Activated naive CD8-positive, alpha-beta T cell treated with anti-CD3 and anti-CD28 coated beads, Interleukin-2, amount 10 ng/mL, durations not matched to agents 7 days and 5 days (primary cell): ENCODE data around the gene STXBP5L. TPM values are rescaled to one million over a fixed set of nuclear protein-coding genes. Genes with fewer than 3 reads are reported as not detected.
A peak's percentile ranks its signal among the peaks of the same experiment; 100 is the strongest.
"Not testable (repeated sequence)": the region's sequence is repeated elsewhere in the genome, so short reads cannot be mapped to it uniquely, and the experiment has no call there.

Experiments
- ATAC-seq: fragments of 150-1000 bp; cut with Tn5 transposase; one replicate; pipeline ENCODE4 v1.10.0; 2021; ENCODE audit warnings: low read depth, moderate library complexity
- POLR2A ChIA-PET: fragments of 350-600 bp; sonication (Branson Sonifier 250); formaldehyde crosslinking; loops from one replicate; lab custom pipeline; 2021; ENCODE audit warnings: antibody characterized with exemption; lab: Charles Lee
- DNase-seq: peaks from one replicate; pipeline ENCODE4 v3.0.0; 2021
- H3K27ac Mint-ChIP-seq: one replicate; pipeline ENCODE4 v1.8.0; 2022; ENCODE audit warnings: mild to moderate bottlenecking, mixed read lengths
- H3K27me3 Mint-ChIP-seq: one replicate; pipeline ENCODE4 v1.8.0; 2022; ENCODE audit warnings: mild to moderate bottlenecking, moderate library complexity, mixed read lengths
- H3K36me3 Mint-ChIP-seq: one replicate; pipeline ENCODE4 v1.8.0; 2021; ENCODE audit warnings: mild to moderate bottlenecking, mixed read lengths
- H3K4me1 Mint-ChIP-seq: one replicate; pipeline ENCODE4 v1.8.0; 2021; ENCODE audit warnings: mixed read lengths
- H3K4me3 Mint-ChIP-seq: one replicate; pipeline ENCODE4 v1.8.0; 2022; ENCODE audit warnings: mild to moderate bottlenecking, moderate library complexity, mixed read lengths
- H3K9me3 Mint-ChIP-seq: one replicate; pipeline ENCODE4 v1.8.0; 2021; ENCODE audit warnings: mixed read lengths
- total RNA-seq, 2 experiments: library from RNA; stranded (reverse); gene quantifications; one replicate each; pipeline ENCODE4 v1.2.3, GENCODE V29; 2021

Gene STXBP5L
- total RNA-seq, result not detected

DNA sequence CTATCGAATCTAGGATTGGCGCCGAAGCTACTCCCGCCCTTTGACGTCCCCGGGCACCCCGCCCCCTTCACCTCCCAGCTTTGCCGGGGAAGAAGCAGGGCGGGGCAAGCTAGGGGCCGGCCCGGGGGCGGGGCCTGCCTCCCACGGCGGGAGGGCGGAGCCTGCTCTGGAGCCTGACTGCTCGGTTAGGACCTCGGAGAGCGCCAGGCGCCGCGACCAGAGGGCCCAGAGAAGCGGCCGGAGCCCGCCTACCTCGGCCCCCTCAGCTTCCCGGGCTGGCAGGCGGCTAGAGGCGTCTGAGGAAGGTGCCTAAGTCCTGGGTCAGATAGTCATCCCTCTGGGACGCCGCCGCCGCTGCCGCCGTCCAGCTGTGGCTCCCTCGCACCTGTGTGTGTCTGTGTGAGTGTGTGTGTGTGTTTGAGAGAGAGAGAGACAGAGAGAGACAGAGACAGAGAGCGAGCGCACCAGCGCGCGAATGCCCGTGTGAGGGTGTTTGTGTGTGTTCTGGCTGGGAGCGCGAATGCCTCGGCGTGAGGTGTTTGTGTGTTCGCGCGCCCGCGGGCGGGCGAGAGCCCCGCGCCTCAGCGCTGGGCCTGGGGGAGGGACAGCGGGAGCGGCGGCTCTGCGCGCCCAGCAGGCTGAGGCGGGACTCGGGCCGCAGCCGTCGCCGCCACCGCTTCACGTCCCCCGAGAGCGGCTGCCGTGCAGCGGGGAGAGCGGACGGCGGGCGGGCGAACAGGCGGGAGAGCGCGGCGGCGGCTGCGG lies at the start of gene STXBP5L:
Gene STXBP5L (plus strand): TSS at position 176 of the 765 bp plus-strand sequence. CDS start 1,374 bp downstream, outside the sequence.
- Mint-ChIP-seq H3K4me3 (peak within 1 kb of the TSS; percentile 84), H3K36me3 (no peaks in the 10 kb centered on the region), H3K27ac (peak within 1 kb of the TSS; percentile 70), H3K9me3 (no peaks in the 10 kb centered on the region), H3K4me1 (peaks cover 12% of the 10 kb centered on the region), H3K27me3 (peaks cover 47% of the 10 kb centered on the region)
- ATAC-seq (peak; percentile 92), DNase-seq (peak; percentile 73)
- POLR2A ChIA-PET, result no interaction called here

DNA sequence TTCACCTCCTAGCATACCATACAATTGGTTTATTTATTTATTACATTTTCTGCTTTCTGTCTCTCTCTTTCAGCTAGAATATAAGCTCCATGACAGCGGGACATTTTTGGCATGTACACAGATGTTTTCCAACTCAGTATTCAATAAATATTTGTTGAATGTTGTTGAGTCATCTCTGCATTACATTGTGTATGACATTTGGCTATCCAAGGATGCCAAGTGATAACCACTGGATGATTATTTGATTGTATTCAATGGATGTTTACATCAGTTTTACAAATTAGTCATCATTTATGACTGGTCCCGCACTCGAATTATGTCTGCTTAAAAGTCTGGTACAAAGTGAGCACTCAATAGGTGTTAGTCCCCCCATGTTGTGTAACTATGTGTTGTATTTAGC lies 49.5 kb upstream of the STXBP5L start:
- H3K9me3 Mint-ChIP-seq, result no peaks in the 10 kb centered on the region
- no peak overlapping the region for H3K4me3 Mint-ChIP-seq
- DNase-seq (no peak), ATAC-seq (no peak)
- H3K27ac Mint-ChIP-seq, result no peak overlapping the region
- H3K4me1 Mint-ChIP-seq, result no peaks in the 10 kb centered on the region
- POLR2A ChIA-PET, result no interaction called here
- no peaks in the 10 kb centered on the region for H3K36me3 Mint-ChIP-seq
- H3K27me3 Mint-ChIP-seq, result peaks cover 8% of the 10 kb centered on the region

DNA sequence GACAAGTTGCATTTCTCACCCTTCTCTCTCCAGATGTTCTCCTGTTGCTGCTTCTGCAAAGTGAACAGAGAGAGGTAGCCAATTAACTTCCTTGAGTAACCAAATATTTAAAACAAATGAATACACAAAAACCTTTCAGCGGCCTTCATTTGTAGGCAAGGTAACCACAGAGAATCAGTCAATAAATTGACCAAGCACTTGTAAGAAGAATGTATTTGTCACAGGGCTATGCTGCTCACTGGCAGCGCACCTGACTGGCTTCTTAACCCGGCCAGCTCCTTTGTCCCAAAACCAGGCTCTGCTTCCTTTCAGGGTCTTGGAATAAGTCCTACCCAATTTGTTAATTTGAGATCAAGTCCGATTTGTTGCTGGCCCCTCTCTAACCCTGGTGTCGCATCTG lies 43.5 kb upstream of the STXBP5L start:
- H3K36me3 Mint-ChIP-seq, result no peaks in the 10 kb centered on the region
- POLR2A ChIA-PET, result no interaction called here
- peaks cover 8% of the 10 kb centered on the region for H3K27me3 Mint-ChIP-seq
- no peaks in the 10 kb centered on the region for H3K4me1 Mint-ChIP-seq
- DNase-seq, result no peak
- H3K9me3 Mint-ChIP-seq, result no peaks in the 10 kb centered on the region
- no peak overlapping the region for H3K4me3 Mint-ChIP-seq
- no peak overlapping the region for H3K27ac Mint-ChIP-seq
- no peak for ATAC-seq

DNA sequence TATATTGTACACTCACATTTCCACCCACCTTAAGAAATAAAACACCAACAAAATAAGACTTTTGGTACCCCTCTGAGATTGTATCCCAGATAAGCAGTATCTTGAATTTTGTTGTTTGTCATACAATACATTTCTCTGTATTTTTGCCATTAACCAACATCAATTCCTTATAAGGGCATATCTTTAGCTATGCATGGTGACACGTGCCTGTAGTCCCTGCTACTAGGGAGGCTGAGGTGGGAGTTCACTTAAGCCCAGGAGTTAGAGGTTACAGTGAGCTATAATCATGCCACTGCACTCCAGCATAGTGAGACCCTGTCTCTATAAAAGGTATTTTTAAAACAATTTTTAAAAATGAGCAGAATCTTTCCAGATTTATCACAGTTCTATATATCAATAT lies 32.5 kb upstream of the STXBP5L start:
- H3K4me3 Mint-ChIP-seq, result no peak overlapping the region
- peaks cover 3% of the 10 kb centered on the region for H3K27me3 Mint-ChIP-seq
- no peaks in the 10 kb centered on the region for H3K36me3 Mint-ChIP-seq
- ATAC-seq (no peak), DNase-seq (no peak)
- no peak overlapping the region for H3K27ac Mint-ChIP-seq
- no peaks in the 10 kb centered on the region for H3K4me1 Mint-ChIP-seq
- POLR2A ChIA-PET, result no interaction called here
- no peaks in the 10 kb centered on the region for H3K9me3 Mint-ChIP-seq

DNA sequence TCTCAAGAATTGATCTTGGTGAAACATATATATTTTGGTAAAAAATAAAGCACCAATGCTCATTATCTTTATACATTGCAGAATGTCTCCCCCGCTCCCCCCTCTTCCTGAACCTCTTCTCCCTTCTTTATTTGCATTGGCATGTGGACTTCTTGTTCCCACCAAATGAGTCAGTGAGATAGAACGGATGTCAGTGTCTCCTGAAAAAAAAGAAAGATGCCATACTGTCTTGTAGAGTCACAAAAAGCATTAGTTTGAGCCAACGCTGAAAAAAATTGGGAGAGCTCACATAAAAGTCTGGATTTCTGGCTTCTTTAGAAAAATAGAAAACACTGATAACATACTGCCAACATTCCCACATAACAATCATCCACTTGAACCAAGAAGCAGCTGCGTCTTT lies 32.0 kb upstream of the STXBP5L start:
- H3K4me3 Mint-ChIP-seq, result no peak overlapping the region
- POLR2A ChIA-PET, result no interaction called here
- H3K27me3 Mint-ChIP-seq, result peaks cover 2% of the 10 kb centered on the region
- DNase-seq, result no peak
- no peak for ATAC-seq
- no peaks in the 10 kb centered on the region for H3K9me3 Mint-ChIP-seq
- no peaks in the 10 kb centered on the region for H3K4me1 Mint-ChIP-seq
- no peaks in the 10 kb centered on the region for H3K36me3 Mint-ChIP-seq
- no peak overlapping the region for H3K27ac Mint-ChIP-seq

DNA sequence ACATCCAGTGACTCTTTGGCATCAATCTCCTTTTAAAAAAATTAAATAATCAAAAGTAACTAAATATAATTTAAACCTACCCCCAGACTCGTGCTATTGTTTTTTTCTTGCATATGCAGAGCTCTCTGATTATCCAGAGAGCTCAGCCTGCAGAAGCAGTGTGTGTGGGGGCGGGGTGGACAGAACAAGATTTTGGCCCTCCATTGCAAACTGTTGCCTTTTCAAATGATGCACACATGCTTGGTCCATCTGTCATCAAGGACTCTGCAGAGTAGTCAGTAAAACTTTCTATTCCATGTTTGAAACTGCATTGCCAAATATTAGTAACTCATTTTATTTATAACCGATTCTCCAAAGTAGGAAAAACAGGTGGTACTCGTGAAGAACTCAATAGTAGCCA lies 28.6 kb upstream of the STXBP5L start:
- DNase-seq, result no peak
- H3K36me3 Mint-ChIP-seq, result no peaks in the 10 kb centered on the region
- H3K4me1 Mint-ChIP-seq, result no peaks in the 10 kb centered on the region
- no peak overlapping the region for H3K27ac Mint-ChIP-seq
- H3K9me3 Mint-ChIP-seq, result no peaks in the 10 kb centered on the region
- POLR2A ChIA-PET, result no interaction called here
- H3K4me3 Mint-ChIP-seq, result no peak overlapping the region
- no peaks in the 10 kb centered on the region for H3K27me3 Mint-ChIP-seq
- ATAC-seq, result no peak

DNA sequence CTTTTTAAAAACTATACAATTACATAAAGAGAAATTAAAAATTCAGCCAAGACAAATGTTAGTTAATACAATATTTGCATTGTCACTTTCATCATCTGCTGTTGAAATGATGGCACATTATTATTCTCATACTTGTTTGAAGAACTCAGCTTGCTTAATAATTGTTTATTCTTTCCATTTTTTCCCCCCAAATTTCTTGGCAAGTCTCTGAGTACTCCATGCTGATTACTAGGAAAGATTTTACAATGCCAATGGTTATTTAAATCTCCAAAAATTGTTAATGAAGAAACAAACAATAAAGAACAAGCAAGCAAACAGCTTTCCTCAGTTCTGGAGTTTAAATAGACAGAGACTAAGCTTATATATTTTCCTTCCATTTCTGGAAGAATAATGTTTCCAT lies 15.1 kb upstream of the STXBP5L start:
- Mint-ChIP-seq H3K9me3 (no peaks in the 10 kb centered on the region), H3K27ac (no peak overlapping the region), H3K27me3 (peaks cover 15% of the 10 kb centered on the region), H3K36me3 (no peaks in the 10 kb centered on the region), H3K4me1 (no peaks in the 10 kb centered on the region), H3K4me3 (no peak overlapping the region)
- POLR2A ChIA-PET, result no interaction called here
- ATAC-seq (no peak), DNase-seq (no peak)

DNA sequence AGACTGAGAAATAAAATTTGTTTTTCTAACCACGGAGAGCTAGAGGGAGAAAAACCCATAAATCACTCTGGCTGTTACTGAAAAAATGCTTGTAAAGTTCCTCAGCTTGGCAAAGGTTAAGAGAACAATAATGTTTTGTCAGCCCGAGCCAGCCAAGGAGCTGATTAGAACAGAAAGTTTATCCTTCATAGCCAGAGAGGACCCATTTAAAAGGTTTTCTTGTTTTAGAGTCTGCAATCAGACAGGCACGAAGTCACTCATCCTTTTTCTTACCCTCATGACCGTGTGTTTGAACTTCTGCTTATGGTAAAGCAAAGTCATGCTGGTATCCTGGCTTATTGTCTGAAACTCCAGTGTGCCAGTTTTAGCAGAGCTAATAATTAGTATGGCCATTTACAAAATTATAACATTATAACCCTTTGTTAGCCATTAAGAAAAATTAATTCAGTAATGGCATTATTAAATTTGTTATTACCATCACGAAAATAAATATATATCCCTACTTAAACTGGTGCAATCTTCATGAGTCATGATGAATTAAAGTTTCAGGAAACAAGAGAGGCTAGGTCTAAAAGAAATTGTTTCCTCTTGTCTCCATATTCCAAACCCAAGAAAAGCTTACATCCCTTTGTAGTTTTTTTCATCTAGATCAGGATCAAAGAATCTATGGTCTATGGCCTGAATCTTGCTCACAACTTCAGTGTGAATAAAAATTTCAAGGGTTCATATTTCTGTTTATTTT lies 13.5 kb upstream of the STXBP5L start:
- H3K4me3 Mint-ChIP-seq, result no peak overlapping the region
- POLR2A ChIA-PET, result no interaction called here
- H3K27me3 Mint-ChIP-seq, result peaks cover 15% of the 10 kb centered on the region
- H3K36me3 Mint-ChIP-seq, result no peaks in the 10 kb centered on the region
- DNase-seq (no peak), ATAC-seq (no peak)
- H3K9me3 Mint-ChIP-seq, result no peaks in the 10 kb centered on the region
- H3K27ac Mint-ChIP-seq, result no peak overlapping the region
- no peaks in the 10 kb centered on the region for H3K4me1 Mint-ChIP-seq

DNA sequence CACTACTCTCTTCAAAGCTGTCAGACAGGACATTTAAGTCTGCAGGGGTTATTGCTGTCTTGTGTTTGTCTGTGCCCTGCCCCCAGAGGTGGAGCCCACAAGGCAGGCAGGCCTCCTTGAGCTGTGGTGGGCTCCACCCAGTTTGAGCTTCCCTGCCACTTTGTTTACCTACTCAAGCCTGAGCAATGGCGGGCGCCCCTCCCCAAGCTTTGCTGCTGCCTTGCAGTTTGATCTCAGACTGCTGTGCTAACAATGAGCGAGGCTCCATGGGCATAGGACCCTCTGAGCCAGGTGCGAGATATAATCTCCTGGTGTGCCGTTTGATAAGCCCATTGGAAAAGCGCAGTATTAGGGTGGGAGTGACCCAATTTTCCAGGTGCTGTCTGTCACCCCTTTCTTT lies 6.3 kb upstream of the STXBP5L start:
- H3K27me3 Mint-ChIP-seq, ATAC-seq, POLR2A ChIA-PET, DNase-seq, H3K4me3 Mint-ChIP-seq, H3K27ac Mint-ChIP-seq, H3K4me1 Mint-ChIP-seq, H3K9me3 Mint-ChIP-seq, H3K36me3 Mint-ChIP-seq: not testable (repeated sequence)

DNA sequence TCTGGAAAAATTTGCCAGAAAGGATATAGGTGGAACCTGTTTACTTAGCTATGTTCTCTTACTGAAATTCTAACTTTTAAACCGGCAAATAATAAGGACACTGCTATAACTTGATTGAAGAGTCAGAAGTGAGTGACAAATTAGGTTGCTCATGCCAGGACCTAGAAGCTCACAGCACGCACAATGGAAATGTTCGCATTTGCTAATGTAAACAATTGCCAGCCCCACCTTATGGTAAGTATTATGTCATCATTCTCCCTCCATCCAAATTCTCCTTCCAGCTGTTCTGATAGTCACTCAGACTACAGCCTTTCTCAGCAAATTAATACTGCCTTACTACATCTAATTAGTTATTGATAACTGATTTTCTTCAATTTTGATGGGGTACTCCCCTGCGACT lies 4.8 kb upstream of the STXBP5L start:
- peaks cover 3% of the 10 kb centered on the region for H3K4me1 Mint-ChIP-seq
- peaks cover 18% of the 10 kb centered on the region for H3K27me3 Mint-ChIP-seq
- H3K4me3 Mint-ChIP-seq, result no peak overlapping the region
- DNase-seq (no peak), ATAC-seq (no peak)
- no peaks in the 10 kb centered on the region for H3K9me3 Mint-ChIP-seq
- H3K27ac Mint-ChIP-seq, result no peak overlapping the region
- POLR2A ChIA-PET, result no interaction called here
- no peaks in the 10 kb centered on the region for H3K36me3 Mint-ChIP-seq

DNA sequence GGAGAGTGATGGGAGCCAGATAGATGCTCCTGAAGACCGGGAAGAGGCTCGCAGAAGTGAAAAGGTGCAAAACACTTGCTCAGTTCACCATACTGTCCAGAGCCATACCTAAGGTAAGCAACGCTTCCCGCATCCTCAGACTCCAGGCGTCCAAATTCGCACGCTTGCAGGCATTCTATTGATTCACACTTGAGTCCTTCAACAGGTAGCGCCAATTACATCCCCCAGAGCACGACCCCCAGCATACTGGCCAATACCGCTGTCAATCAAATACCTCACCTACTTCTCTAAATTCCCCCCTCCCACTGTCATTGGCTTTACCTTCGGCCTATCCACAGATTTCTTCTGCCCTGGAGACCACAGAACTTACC lies 361 bp upstream of the STXBP5L start:
- peaks cover 42% of the 10 kb centered on the region for H3K27me3 Mint-ChIP-seq
- POLR2A ChIA-PET, result no interaction called here
- H3K4me1 Mint-ChIP-seq, result peaks cover 12% of the 10 kb centered on the region
- no peak for ATAC-seq
- no peak for DNase-seq
- no peaks in the 10 kb centered on the region for H3K36me3 Mint-ChIP-seq
- no peak overlapping the region for H3K27ac Mint-ChIP-seq
- no peaks in the 10 kb centered on the region for H3K9me3 Mint-ChIP-seq
- peak overlapping the region; percentile 37 for H3K4me3 Mint-ChIP-seq

DNA sequence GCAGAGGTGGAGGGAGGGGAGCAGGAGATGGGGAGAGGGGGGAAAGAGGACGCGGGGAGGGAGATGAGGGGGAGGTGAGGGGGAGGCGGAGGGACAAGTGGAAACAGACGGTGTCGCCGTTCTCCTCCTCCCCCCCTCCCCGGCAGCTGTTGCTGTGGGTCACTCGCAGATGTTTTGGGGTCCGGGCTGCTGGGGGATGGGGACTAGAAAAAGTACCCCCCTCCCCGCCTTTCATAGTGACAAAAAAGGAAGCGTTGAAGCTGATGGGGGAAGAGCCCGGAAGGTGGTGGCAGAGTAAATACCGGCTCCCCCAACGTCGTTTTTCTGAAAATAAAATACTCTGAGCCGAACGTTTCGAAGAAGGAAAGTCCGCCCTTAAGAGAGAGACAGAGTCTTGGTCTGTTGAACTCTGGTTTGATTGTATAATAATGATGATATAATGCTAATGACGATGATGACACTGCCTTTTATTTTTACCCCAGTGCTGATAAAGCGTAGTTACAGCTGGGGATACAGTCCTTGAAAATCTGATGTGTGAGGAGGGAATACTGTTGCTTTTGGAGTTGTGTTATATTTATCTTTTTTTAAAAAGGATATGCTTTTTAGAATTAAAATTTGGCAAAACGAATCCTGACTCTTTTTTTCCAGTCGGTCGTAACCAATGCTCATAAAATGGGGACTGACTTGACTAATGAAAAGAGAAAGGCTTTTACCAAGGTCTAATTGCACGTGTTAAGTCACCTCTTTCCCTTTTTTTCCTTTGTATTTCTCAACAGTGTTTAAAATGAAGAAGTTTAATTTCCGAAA lies 993 bp downstream of the STXBP5L start:
- POLR2A ChIA-PET, result no interaction called here
- H3K4me3 Mint-ChIP-seq, result peak overlapping the region; percentile 68
- DNase-seq (no peak), ATAC-seq (no peak)
- H3K9me3 Mint-ChIP-seq, result no peaks in the 10 kb centered on the region
- no peak overlapping the region for H3K27ac Mint-ChIP-seq
- H3K27me3 Mint-ChIP-seq, result peaks cover 47% of the 10 kb centered on the region
- no peaks in the 10 kb centered on the region for H3K36me3 Mint-ChIP-seq
- H3K4me1 Mint-ChIP-seq, result peaks cover 12% of the 10 kb centered on the region

DNA sequence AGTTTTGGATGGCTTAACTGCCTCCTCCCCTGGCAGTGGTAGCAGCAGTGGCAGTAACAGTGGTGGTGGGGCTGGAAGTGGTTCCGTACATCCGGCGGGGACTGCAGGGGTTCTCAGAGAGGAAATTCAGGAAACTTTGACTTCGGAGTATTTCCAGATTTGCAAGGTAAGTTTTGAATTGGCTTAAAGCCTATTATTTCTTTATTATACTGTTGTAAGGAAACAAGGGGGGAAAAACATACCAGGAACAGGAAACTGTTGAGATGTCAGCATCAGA lies 1.5 kb downstream of the STXBP5L start:
- H3K4me3 Mint-ChIP-seq, result peak overlapping the region; percentile 28
- H3K36me3 Mint-ChIP-seq, result no peaks in the 10 kb centered on the region
- no peak overlapping the region for H3K27ac Mint-ChIP-seq
- peaks cover 47% of the 10 kb centered on the region for H3K27me3 Mint-ChIP-seq
- H3K4me1 Mint-ChIP-seq, result peaks cover 12% of the 10 kb centered on the region
- ATAC-seq, result no peak
- POLR2A ChIA-PET, result no interaction called here
- no peaks in the 10 kb centered on the region for H3K9me3 Mint-ChIP-seq
- DNase-seq, result no peak

DNA sequence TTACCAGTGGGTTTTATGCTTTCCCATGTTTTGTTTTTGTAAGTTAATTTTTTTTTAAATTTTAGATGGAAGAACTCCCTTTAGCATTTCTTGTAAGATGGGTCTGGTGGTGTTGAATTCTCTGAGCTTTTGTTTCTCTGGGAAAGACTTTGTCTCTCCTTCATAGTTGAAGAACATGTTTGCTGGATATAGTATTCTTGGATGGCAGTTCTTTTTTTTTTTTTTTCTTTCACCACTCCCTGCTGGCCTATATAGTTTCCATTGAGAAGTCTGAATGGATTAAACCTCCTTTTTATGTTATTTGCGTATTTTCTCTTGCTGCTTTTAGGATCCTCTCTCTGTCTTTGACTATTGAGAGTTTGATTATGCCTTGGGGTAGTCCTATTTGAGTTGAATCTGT lies 18.1 kb downstream of the STXBP5L start:
- Mint-ChIP-seq H3K4me3 (no peak overlapping the region), H3K27me3 (peaks cover 5% of the 10 kb centered on the region), H3K36me3 (no peaks in the 10 kb centered on the region), H3K27ac (no peak overlapping the region), H3K4me1 (no peaks in the 10 kb centered on the region), H3K9me3 (peaks cover 9% of the 10 kb centered on the region)
- POLR2A ChIA-PET, result no interaction called here
- no peak for ATAC-seq
- DNase-seq, result no peak
